Measurements from ENCODE around the gene GRAPL. TPM values are rescaled to one million over a fixed set of nuclear protein-coding genes. Genes with fewer than 3 reads are reported as not detected.
A peak's percentile ranks its signal among the peaks of the same experiment; 100 is the strongest.
"Not testable (repeated sequence)": the region's sequence is repeated elsewhere in the genome, so short reads cannot be mapped to it uniquely, and the experiment has no call there.

GRAPL gene
- 1 to 10 TPM in 3 of 4 donors, not detected in 1; 1.5 to 2.1 (median 1.7) TPM for total RNA-seq

DNA sequence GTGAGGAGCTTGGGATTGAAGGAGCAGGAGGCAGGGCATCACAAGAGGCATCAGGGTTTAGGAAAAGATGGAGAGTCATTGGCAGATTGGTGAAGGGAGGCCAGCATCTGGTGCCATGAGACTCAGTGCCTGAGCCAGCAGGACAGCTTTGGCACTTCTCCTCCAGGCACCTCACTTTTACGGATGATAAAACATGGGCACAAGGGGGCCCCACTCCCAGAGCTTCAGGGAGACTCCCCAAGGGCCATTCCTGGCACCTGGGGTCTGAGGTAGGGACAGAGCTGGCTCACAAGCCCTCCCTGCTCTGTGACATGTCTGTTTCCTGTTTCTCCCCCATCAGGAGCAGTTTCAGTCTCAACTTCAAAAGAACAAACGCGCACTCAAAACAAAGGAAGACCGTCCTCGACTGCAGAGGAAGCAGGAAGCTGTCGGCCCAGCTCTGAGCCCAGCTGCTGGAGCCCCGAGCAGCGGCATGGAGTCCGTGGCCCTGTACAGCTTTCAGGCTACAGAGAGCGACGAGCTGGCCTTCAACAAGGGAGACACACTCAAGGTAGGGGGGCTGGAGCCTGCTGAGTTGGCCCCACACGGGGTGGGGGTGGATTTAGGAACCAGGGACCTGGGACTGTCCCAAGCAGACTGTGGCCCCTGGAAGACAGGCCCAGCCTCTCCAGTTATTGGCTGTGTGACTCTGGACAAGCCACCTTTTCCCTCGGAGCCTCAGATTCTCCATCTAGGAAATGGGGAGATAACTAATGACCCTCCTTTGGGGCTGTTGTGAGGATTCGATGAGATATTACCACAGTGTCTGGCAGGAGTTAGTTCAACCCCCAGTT, at the start of gene GRAPL:
TSS of gene GRAPL (plus strand) at position 442 of the 833 bp plus-strand sequence. CDS start at position 473, 31 bp downstream.
- not testable (repeated sequence) for H3K9me3 ChIP-seq

GRCh38 chr17:19088804-19089685, 38.3 kb upstream of the GRAPL start:
- H3K4me3 ChIP-seq: peak overlapping the region in 3 of 4 donors; percentile 35 to 46 (median 35)
- H3K4me1 ChIP-seq; DNase-seq (ENCODE audit: extremely low spot score); intact Hi-C loops (cut with DNase I); H3K36me3 ChIP-seq; H3K9me3 ChIP-seq; H3K27me3 ChIP-seq: not testable (repeated sequence)
- H3K27ac ChIP-seq (replicated peaks in 1 of 4): peak overlapping the region in 3 of 4 donors; percentile 49 to 81 (median 66)
- WGBS: no CpG with 5 or more reads among the region's 77 CpGs

More for the DNA sequence above, at the start of gene GRAPL:
- H3K27me3 ChIP-seq; DNase-seq (ENCODE audit: extremely low spot score); intact Hi-C loops (cut with DNase I); H3K36me3 ChIP-seq; H3K4me3 ChIP-seq; H3K4me1 ChIP-seq; H3K27ac ChIP-seq (replicated peaks in 1 of 4): not testable (repeated sequence)
- WGBS: no CpG with 5 or more reads among the region's 14 CpGs

DNA sequence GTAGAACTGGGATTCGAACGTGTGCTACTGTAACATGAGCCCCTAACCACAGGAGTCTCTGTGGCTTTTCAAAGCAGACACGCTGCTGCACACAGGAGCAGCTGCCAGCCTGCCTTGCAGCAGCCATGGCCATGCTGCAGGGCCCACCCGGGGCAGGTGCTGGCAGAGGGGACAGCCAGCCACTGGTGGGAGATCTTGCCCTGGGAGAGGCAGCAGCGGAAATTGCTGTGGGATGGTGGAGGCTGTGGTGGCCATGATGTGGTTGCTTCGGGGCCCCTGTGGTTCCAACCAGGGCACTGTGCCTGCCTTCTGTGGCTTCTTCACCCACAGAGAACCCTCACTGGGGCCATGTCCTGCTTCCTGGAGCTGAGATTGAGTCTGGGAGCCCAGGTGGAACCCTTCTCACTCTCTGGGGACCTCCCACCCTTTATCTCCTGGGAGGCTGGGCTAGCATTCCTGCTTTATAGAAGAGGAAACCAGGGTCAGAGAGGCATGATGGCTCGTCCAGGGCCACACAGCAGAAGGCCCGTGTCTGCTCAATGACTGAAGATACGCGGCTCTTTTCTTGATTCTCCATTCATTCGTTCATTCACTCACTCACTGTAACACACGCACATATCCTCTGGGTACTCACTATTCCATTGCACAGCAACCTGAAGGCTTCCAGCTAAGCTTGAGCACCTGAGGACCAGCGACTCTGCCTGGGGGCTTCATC, 37.2 kb upstream of the GRAPL start:
- H3K9me3 ChIP-seq; H3K27me3 ChIP-seq; H3K36me3 ChIP-seq; H3K4me1 ChIP-seq; H3K4me3 ChIP-seq; H3K27ac ChIP-seq (replicated peaks in 1 of 4); intact Hi-C loops (cut with DNase I); DNase-seq (ENCODE audit: extremely low spot score): not testable (repeated sequence)
- no CpG with 5 or more reads among the region's 13 CpGs for WGBS

- H3K36me3 ChIP-seq; H3K9me3 ChIP-seq; H3K27me3 ChIP-seq; intact Hi-C loops (cut with DNase I); H3K4me3 ChIP-seq; H3K4me1 ChIP-seq: not testable (repeated sequence)
- WGBS: 60% methylated on average over 1 of the region's 15 CpGs
- peak overlapping the region in 3 of 4 donors; percentile 26 to 81 (median 60) for H3K27ac ChIP-seq (replicated peaks in 1 of 4)
- DNase-seq (ENCODE audit: extremely low spot score): peak; percentile 78
These were observed 34.4 kb upstream of the GRAPL start for GRCh38 chr17:19092737-19093683.

GRCh38 chr17:19093684-19094438, 33.5 kb upstream of the GRAPL start:
- 95% methylated on average over 5 of the region's 15 CpGs for WGBS
- intact Hi-C loops (cut with DNase I); H3K4me1 ChIP-seq; H3K4me3 ChIP-seq; H3K36me3 ChIP-seq; H3K9me3 ChIP-seq; H3K27me3 ChIP-seq: not testable (repeated sequence)
- DNase-seq (ENCODE audit: extremely low spot score): peak; percentile 50
- peak overlapping the region in 3 of 4 donors; percentile 26 to 81 (median 60) for H3K27ac ChIP-seq (replicated peaks in 1 of 4)

GRCh38 chr17:19108517-19108916, 18.9 kb upstream of the GRAPL start:
- no CpG with 5 or more reads among the region's 6 CpGs for WGBS
- H3K4me1 ChIP-seq; H3K27me3 ChIP-seq; H3K27ac ChIP-seq (replicated peaks in 1 of 4); H3K4me3 ChIP-seq; H3K36me3 ChIP-seq; H3K9me3 ChIP-seq; intact Hi-C loops (cut with DNase I): not testable (repeated sequence)
- peak; percentile 77 for DNase-seq (ENCODE audit: extremely low spot score)

GRCh38 chr17:19110189-19111097, 16.9 kb upstream of the GRAPL start:
- H3K4me3 ChIP-seq: peak overlapping the region; percentile 51 to 60 (median 57)

More at GRCh38 chr17:19110189-19111097, 16.9 kb upstream of the GRAPL start:
- DNase-seq (ENCODE audit: extremely low spot score); intact Hi-C loops (cut with DNase I); H3K9me3 ChIP-seq; H3K4me1 ChIP-seq; H3K36me3 ChIP-seq; H3K27me3 ChIP-seq: not testable (repeated sequence)
- H3K27ac ChIP-seq (replicated peaks in 1 of 4): peak overlapping the region; percentile 81 to 90 (median 82)
- WGBS: no CpG with 5 or more reads among the region's 45 CpGs

Data from esophagus muscularis mucosa (tissue), 4 donors.